ENCODE data around the gene TRPC4AP. TPM values are rescaled to one million over a fixed set of nuclear protein-coding genes. Genes with fewer than 3 reads are reported as not detected.

TRPC4AP gene
- total RNA-seq, 1 donor from 2014 or later: 61.9 TPM

DNA sequence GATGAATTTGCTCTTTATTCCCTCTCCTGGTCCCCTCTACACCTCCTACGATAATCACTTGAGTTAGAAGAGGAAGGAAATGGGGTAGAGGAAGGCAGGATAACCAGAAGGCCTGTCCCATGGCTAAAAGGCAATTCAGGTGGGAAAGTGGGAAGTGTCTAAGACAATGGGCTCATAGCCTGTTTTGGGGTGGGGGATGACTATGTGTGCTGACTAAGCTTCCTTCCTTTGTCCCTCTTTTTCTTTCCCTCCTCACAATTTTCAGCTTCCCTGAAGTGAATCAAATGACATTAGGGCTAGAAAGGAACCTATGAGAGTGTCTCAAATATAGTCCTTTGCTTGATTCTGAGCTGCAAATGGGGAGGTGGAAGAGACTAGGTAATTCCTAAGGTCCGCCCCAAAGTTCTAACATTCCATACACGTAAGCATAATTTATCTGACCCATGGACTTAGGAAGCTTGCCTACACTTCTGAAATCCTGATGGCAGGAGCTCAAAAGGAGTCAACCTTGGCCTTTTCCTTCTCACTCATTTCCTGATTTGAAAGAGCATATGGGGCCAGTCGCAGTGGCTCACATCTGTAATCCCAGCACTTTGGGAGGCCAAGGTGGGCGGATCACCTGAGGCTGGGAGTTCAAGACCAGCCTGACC lies 30.3 kb upstream of the TRPC4AP start:
- DNase-seq (ENCODE audit: extremely low spot score in 2 of 2): no peak
- Histone ChIP-seq H3K9me3 (no peaks in the 10 kb centered on the region), H3K27ac (no peak overlapping the region), H3K36me3 (peaks cover 0 to 70% of the 10 kb centered on the region in 2 donors), H3K27me3 (no peaks in the 10 kb centered on the region), H3K4me1 (no peaks in the 10 kb centered on the region), H3K4me3 (no peak overlapping the region)
- TF ChIP-seq POLR2A (IDR thresholded peaks at IDR 0.05) (no peak), POLR2AphosphoS5 (IDR thresholded peaks at IDR 0.05; ENCODE audit: insufficient read depth in 1 of 2, low read depth in 1 of 2) (no peak)
- TF ChIP-seq, protein P1, sequence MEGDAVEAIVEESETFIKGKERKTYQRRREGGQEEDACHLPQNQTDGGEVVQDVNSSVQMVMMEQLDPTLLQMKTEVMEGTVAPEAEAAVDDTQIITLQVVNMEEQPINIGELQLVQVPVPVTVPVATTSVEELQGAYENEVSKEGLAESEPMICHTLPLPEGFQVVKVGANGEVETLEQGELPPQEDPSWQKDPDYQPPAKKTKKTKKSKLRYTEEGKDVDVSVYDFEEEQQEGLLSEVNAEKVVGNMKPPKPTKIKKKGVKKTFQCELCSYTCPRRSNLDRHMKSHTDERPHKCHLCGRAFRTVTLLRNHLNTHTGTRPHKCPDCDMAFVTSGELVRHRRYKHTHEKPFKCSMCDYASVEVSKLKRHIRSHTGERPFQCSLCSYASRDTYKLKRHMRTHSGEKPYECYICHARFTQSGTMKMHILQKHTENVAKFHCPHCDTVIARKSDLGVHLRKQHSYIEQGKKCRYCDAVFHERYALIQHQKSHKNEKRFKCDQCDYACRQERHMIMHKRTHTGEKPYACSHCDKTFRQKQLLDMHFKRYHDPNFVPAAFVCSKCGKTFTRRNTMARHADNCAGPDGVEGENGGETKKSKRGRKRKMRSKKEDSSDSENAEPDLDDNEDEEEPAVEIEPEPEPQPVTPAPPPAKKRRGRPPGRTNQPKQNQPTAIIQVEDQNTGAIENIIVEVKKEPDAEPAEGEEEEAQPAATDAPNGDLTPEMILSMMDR (IDR thresholded peaks at IDR 0.05): no peak
- intact Hi-C loops (cut with DNase I): no loop called here

DNA sequence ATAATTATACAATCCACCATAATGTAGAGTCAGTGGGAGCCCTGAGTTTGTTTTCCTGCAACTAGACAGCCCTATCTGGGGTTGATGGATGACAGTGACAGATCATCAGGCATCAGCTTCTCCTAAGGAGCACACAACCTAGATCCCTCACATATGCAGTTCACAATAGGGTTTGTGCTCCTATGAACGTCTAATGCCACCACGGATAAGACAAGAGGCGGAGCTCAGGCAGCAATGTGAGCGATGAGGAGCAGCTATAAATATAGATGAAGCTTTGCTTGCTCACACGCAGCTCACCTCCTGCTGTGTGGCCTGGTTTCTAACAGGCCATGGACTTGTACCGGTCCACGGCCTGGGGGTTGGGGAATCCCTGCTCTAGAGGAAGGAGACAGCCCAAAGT lies 28.6 kb upstream of the TRPC4AP start:
- intact Hi-C loops (cut with DNase I): no loop called here
- no peaks in the 10 kb centered on the region for H3K9me3 ChIP-seq
- no peak for DNase-seq (ENCODE audit: extremely low spot score in 2 of 2)
- H3K4me1 ChIP-seq: no peaks in the 10 kb centered on the region
- H3K4me3 ChIP-seq: no peak overlapping the region
- no peak overlapping the region for H3K27ac ChIP-seq
- TF ChIP-seq, protein P1 (IDR thresholded peaks at IDR 0.05): no peak
- TF ChIP-seq POLR2A (IDR thresholded peaks at IDR 0.05) (no peak), POLR2AphosphoS5 (IDR thresholded peaks at IDR 0.05; ENCODE audit: insufficient read depth in 1 of 2, low read depth in 1 of 2) (no peak)
- H3K27me3 ChIP-seq: no peaks in the 10 kb centered on the region
- peaks cover 0 to 74% of the 10 kb centered on the region in 2 donors for H3K36me3 ChIP-seq

DNA sequence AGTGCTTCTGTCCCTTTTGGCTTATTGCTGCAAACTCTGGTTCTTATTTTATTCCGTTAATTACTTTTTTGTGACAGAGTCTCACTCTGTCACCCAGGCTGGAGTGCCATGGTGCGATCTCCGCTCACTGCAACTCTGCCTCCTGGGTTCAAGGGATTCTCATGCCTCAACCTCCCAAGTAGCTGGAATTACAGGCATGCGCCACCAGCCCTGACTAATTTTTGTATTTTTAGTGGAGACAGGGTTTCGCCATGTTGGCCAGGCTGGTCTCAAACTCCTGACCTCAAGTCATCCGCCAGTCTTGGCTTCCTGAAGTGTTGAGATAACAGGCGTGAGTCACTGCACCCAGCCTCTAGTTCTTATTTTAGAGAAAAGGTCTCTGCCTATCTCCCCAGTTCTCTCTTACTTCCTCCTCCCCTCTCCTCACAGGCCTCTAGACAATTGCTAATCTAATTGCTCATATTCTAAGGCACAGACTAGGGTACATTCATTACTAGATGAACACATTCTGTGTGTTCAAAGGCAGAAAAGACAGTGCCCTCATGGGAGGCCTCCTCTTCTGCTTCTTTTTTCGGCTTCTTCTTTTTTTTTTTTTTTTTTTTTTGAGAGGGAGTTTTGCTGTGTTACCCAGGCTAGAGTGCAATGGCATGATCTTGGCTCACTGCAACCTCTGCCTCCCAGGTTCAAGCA lies 27.6 kb upstream of the TRPC4AP start:
- H3K4me1 ChIP-seq: no peaks in the 10 kb centered on the region
- H3K27ac ChIP-seq: no peak overlapping the region
- TF ChIP-seq POLR2AphosphoS5 (IDR thresholded peaks at IDR 0.05; ENCODE audit: insufficient read depth in 1 of 2, low read depth in 1 of 2) (no peak), POLR2A (IDR thresholded peaks at IDR 0.05) (no peak)
- TF ChIP-seq, protein P1 (IDR thresholded peaks at IDR 0.05): no peak
- H3K4me3 ChIP-seq: no peak overlapping the region
- H3K36me3 ChIP-seq: peaks cover 0 to 72% of the 10 kb centered on the region in 2 donors
- no peaks in the 10 kb centered on the region for H3K27me3 ChIP-seq
- H3K9me3 ChIP-seq: no peaks in the 10 kb centered on the region
- intact Hi-C loops (cut with DNase I): no loop called here
- DNase-seq (ENCODE audit: extremely low spot score in 2 of 2): no peak

DNA sequence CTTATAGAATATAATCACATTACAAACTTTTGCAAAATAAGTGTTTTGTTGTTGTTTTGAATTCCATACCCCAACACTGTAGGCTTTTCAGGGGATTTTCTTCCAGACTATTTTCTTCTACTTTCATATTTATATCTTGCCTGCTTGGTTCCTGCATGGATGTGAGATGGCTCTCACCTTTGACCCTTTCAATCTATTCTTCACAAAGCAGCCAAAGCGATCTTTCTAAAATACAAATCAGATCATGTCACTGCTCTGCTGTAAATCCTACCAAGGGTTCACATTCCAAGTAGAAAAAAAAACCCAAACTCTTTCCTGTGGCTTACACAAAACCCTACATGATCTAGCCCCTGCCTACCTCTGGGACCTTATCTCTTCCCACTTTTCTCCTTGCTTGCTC lies 25.0 kb upstream of the TRPC4AP start:
- Histone ChIP-seq H3K36me3 (peaks cover 0 to 60% of the 10 kb centered on the region in 2 donors), H3K9me3 (no peaks in the 10 kb centered on the region), H3K4me3 (no peak overlapping the region), H3K27me3 (no peaks in the 10 kb centered on the region), H3K4me1 (no peaks in the 10 kb centered on the region), H3K27ac (no peak overlapping the region)
- TF ChIP-seq, protein P1 (IDR thresholded peaks at IDR 0.05): no peak
- TF ChIP-seq POLR2AphosphoS5 (IDR thresholded peaks at IDR 0.05; ENCODE audit: insufficient read depth in 1 of 2, low read depth in 1 of 2): no peak
- no peak for TF ChIP-seq POLR2A (IDR thresholded peaks at IDR 0.05)
- intact Hi-C loops (cut with DNase I): no loop called here
- no peak for DNase-seq (ENCODE audit: extremely low spot score in 2 of 2)

DNA sequence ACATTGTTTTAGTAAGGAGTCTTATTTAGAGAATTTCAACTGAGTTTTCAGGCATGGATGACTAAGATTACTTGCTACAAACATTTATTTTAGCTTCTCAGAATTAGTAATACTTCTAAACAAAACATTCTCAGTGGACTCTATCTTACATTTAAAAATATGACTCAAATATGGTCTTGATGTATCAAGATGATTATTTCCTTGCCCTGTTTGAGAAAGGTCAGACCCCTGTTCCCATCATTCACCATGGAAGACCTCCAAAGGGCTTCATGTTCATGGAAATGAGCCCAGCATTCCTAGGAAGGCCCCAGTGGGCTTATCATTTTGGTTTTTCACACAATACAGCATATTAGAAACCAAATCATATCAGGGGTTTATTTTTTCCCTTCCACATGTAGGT lies 24.6 kb upstream of the TRPC4AP start:
- TF ChIP-seq POLR2AphosphoS5 (IDR thresholded peaks at IDR 0.05; ENCODE audit: insufficient read depth in 1 of 2, low read depth in 1 of 2) (no peak), POLR2A (IDR thresholded peaks at IDR 0.05) (no peak)
- TF ChIP-seq, protein P1 (IDR thresholded peaks at IDR 0.05): no peak
- DNase-seq (ENCODE audit: extremely low spot score in 2 of 2): no peak
- intact Hi-C loops (cut with DNase I): no loop called here
- H3K27me3 ChIP-seq: no peaks in the 10 kb centered on the region
- H3K4me1 ChIP-seq: no peaks in the 10 kb centered on the region
- H3K27ac ChIP-seq: no peak overlapping the region
- H3K4me3 ChIP-seq: no peak overlapping the region
- H3K36me3 ChIP-seq: peaks cover 0 to 56% of the 10 kb centered on the region in 2 donors
- H3K9me3 ChIP-seq: no peaks in the 10 kb centered on the region
